ENCODE results near the gene TGFBR3L.

Gene TGFBR3L

GRCh38 chr19:7905268-7905667, 9.4 kb upstream of the TGFBR3L start:
- TF ChIP-seq CTCF (IDR thresholded peaks at IDR 0.05; ENCODE audit: borderline replicate concordance, insufficient read depth, low read depth, low read length), result no peak
- no peak overlapping the region for H3K4me3 ChIP-seq (ENCODE audit: low read depth, low read length)

DNA sequence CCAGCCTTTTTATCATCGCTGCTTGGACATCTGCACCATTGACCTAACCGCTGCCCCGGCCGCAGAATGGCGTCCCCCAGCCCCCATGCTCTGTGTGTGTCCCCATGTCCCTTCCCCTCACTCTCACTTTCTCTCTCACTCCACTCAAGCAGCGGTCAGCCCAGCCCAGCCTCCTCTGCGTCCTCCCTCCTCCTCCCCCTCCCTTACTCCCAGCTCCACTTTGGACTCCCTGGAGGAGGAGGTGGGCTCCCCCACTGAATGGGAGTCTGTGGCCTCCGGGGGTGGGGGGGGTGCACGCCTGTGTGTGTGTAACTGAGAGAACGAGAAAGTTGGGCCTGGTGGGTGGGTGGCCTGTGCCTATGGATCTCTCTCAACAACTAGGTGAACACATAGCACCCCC, 8.8 kb upstream of the TGFBR3L start:
- no peak overlapping the region for H3K4me3 ChIP-seq (ENCODE audit: low read depth, low read length)
- no peak for TF ChIP-seq CTCF (IDR thresholded peaks at IDR 0.05; ENCODE audit: borderline replicate concordance, insufficient read depth, low read depth, low read length)

GRCh38 chr19:7907122-7907521, 7.5 kb upstream of the TGFBR3L start:
- H3K4me3 ChIP-seq (ENCODE audit: low read depth, low read length), result no peak overlapping the region
- TF ChIP-seq CTCF (IDR thresholded peaks at IDR 0.05; ENCODE audit: borderline replicate concordance, insufficient read depth, low read depth, low read length), result no peak

DNA sequence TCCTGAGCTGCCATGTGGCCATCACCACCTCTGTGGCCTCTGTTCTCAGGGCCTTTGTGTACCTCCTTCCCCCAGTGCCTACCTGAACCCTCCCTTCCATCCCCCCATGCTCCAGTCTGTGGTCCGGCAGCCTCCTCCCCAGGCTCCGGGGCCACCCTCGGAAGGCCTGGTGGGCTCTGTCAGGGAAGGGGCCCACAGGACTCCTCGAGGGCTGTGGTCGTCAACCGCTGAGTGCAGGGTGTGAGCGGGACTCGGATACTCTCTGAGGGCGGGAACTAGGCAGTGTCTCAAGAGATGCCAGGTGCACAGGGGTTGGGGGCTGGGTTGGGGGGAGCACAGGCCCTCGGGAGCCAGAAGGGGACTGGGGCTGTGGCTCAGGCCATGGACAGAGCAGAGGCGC, 7.1 kb upstream of the TGFBR3L start:
- no peak for TF ChIP-seq CTCF (IDR thresholded peaks at IDR 0.05; ENCODE audit: borderline replicate concordance, insufficient read depth, low read depth, low read length)
- H3K4me3 ChIP-seq (ENCODE audit: low read depth, low read length), result no peak overlapping the region

GRCh38 chr19:7908078-7908699, 6.4 kb upstream of the TGFBR3L start:
- no peak for TF ChIP-seq CTCF (IDR thresholded peaks at IDR 0.05; ENCODE audit: borderline replicate concordance, insufficient read depth, low read depth, low read length)
- H3K4me3 ChIP-seq (ENCODE audit: low read depth, low read length), result no peak overlapping the region

- H3K4me3 ChIP-seq (ENCODE audit: low read depth, low read length), result no peak overlapping the region
- TF ChIP-seq CTCF (IDR thresholded peaks at IDR 0.05; ENCODE audit: borderline replicate concordance, insufficient read depth, low read depth, low read length), result no peak
Observed at GRCh38 chr19:7908742-7909461, 5.7 kb upstream of the TGFBR3L start.

DNA sequence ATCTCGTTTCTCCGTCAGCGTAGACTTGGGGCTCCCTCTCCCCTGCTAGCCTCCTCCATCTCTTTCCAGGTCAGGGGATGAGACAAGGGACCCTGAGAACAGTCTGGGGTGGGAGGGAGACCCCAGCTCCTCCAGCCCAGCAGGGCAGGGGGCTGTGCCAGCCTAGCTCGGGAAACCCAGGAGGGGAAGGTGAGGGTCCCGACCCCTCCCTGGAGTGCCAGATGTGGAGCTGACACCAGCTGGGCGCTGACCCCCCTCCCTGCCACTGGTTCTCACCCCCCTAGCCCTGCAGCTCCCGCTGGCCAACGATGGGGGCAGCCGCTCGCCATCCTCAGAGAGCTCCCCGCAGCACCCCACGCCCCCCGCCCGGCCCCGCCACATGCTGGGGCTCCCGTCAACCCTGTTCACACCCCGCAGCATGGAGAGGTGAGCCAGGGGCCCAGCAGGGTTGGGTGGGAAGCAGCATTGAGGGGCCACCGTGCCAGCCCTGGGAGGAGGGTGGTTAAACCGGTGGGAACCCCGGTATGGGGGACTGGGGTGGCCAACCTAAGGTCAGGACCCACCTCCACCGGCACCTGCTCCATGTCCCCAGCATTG, 5.1 kb upstream of the TGFBR3L start:
- H3K4me3 ChIP-seq (ENCODE audit: low read depth, low read length), result no peak overlapping the region
- TF ChIP-seq CTCF (IDR thresholded peaks at IDR 0.05; ENCODE audit: borderline replicate concordance, insufficient read depth, low read depth, low read length), result no peak
